ENCODE data around the gene RGMA.

DNA sequence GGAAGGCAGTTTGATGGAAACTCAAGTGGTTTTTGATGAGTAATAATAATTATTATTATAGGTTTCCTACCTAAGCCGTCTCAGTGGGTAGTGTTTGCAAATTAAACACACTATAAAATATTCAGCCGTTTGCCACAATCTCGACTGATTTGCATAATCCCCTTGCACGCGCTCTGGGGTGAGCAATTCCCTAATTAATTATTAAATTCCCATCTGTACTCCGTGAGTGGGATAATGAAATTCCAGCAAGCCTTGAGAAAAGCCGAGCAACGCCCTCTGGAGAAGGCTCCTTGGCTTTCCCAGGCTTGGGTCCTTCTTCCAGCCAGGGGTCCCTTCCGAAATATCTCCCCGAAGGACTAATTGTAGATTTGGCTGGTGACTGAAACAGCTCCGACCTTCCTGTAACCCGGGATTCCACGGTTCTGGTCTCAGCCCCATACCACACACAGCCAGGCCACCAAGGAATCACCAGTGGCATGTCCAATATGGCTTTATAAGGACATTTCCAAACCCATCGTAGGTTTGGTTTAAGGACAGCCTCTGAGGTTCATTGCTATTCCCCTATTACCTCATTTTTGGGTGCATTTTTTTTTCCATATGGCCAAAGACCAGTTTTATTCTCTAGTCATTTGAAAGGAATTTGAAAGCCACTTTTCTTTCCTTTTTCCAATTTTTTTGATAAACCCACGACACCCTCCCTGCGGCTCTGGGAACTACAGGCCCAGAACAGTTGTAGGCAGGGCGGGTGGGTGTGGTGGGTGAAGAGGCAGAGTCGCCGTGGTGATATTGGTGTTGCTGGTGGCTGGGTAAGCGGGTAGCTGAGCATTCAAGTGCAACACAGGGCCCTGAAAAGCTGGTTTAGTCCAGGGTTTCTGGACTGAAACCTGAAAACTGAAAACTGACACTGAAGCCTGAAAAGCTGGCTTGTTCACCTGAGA lies 33.2 kb upstream of the RGMA start:
- TF ChIP-seq, protein P1, sequence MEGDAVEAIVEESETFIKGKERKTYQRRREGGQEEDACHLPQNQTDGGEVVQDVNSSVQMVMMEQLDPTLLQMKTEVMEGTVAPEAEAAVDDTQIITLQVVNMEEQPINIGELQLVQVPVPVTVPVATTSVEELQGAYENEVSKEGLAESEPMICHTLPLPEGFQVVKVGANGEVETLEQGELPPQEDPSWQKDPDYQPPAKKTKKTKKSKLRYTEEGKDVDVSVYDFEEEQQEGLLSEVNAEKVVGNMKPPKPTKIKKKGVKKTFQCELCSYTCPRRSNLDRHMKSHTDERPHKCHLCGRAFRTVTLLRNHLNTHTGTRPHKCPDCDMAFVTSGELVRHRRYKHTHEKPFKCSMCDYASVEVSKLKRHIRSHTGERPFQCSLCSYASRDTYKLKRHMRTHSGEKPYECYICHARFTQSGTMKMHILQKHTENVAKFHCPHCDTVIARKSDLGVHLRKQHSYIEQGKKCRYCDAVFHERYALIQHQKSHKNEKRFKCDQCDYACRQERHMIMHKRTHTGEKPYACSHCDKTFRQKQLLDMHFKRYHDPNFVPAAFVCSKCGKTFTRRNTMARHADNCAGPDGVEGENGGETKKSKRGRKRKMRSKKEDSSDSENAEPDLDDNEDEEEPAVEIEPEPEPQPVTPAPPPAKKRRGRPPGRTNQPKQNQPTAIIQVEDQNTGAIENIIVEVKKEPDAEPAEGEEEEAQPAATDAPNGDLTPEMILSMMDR (IDR thresholded peaks at IDR 0.05): no peak
- no peak for TF ChIP-seq POLR2A (IDR thresholded peaks at IDR 0.05)

Measured in adrenal gland (tissue), 5 donors.